ENCODE data around the gene MOB1B.
"Not testable (repeated sequence)": the region's sequence is repeated elsewhere in the genome, so short reads cannot be mapped to it uniquely, and the experiment has no call there.

MOB1B gene

DNA sequence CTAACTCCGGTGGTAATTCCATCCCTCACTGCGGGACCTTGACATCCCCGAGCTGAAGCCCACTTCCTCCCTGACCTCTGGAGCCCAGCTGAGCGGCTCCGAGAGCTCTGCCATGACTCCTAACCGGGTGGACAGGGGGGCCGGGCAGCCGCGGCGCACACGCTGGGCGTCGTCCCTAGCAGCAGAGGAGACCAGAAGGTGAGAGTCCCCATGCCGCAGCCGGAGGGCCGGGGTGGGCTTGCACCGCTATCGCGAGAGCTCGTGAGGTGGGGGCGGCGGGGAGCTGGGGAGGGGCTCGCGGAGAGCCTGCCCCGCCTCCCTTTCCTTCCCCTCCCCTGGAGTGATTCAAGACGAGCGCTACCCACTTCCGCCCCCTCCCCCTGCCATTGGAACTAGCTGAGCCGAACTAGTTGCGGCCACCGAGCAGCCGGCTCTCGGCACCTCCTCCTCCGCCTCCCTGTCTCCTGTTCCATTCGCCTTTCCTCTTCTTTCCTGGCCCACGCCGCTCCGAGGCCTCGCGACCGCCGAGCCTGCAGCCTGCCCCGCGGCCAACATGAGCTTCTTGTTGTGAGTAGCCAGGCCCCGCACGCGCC lies at the start of gene MOB1B:
MOB1B (plus strand) TSS at position 386 of the 593 bp plus-strand sequence; CDS start at position 554, 168 bp downstream.
- DNase-seq (ENCODE audit: low read depth) = peak; percentile 70

DNA sequence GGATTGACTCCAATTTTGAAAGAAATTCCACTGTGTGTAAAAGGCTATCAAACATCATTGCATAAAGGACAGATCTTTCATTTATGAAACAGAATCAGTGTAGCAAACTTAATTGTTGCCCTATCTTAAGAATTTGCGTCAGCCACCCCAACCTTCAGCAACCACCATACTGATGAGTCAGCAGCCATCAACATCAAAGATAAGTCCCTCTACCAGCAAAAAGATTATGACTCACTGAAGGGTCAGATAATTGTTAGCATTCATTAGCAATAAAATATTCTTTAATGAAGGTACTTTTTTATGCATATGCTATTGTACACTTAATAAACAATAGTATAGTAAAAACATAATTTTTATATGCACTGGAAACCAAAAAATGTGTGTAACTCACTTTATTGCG lies 46.7 kb upstream of the MOB1B start:
- no peak for DNase-seq (ENCODE audit: low read depth)

DNA sequence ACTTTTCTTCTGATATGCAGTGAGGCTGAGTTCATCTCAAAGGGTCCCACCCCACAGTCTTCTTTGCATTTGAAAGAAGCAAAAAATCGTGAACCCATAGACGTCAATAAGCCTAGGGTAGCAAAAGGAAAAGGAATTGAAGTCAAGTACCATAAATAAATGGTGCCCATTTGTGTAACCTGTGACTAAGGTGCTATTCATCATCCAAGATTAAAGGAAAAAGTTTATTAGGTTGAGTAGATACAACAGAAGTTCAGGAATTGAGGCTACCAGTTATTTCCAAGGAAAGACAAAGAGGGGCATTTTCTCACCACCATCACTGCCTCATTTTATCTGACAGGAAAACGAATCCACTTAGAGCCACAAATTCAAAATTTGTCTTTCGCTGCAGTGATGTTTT lies 43.7 kb upstream of the MOB1B start:
- no peak for DNase-seq (ENCODE audit: low read depth)

DNA sequence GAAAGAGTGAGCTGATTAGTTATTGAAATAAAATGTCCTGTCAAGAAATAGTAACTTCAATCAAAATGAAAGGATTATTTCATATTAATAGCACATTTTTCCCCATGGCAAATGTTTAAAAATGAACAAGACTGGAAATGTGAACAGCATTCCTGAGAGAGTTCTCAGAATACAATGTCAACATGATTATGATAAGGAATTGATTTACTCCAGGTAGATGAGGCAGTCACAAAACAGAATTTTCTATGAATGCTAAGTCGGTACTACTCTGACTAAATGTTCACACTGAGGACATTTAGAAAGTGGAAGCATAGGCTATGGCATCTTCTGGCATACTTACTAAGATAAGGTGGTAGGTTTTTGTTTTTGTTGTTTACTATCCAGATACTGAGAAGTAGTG lies 43.1 kb upstream of the MOB1B start:
- DNase-seq (ENCODE audit: low read depth) = no peak

DNA sequence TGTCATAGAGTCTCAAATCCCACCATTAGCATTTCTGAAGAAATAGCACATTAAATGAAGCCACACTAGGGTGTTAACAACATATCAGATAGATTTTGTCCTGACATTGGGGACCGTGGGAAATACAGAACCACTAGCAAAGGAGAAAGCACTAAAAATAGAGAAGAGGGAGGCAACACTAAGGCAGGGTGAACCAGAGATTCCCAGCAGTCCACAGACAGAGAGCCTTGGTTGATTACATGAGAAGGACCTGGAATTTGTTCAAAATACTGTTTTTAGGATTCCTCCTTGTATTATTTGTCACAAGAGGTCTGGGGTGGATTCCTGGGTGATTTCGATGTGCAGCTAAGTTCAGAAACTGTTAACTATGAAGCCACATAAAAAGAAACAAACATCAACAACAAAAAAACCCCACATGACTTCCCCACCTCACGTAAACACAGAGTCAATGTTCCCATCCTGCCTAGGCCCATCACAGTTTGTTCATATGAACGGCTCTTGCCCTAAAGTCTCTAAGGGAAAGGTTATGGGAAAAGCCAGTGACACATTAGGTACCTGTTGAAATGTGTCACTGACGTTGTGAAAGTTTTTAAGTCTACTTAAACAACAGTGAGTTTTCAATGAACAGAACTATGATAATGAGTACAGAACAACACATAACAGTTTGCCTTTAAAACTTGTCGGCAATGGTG lies 38.9 kb upstream of the MOB1B start:
- DNase-seq (ENCODE audit: low read depth) = no peak

DNA sequence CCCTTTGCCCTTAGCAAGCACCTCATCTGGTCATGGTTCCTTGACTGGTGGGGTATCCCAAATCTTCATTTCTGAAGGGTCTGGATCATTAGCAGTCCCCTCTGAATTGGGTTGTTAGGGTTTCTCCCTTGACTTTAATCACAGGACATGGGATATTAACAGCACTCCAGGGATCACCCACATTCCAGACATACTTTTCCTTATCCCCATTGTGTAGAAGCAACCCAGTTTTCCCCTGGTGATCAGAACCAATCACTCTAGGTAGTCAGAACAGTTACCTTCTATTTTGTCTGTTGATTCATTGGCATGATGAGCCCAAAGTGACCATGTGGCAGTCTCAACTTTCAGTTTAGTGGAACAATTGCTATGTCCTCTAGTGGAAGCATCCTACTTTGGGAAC lies 33.4 kb upstream of the MOB1B start:
- DNase-seq (ENCODE audit: low read depth) = no peak

DNA sequence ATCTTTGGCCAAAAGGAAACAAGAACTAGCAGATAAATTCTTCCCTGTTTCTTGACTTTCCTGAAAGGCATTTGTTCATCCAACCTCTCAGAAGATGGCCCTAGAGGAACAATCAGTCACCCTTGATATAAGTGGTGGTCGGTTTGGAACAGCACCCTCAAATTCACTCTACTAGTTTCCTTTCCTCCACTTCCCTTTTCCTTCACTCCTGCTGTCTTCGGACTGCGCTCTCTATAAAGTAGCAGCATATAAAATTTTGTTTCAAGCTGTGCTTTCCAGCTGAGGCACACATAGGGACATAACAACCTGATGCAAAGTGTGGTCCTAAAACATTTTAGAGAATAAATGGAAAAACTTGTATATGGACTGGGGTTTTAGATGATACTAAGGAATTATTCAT lies 29.0 kb upstream of the MOB1B start:
- DNase-seq (ENCODE audit: low read depth) = no peak

DNA sequence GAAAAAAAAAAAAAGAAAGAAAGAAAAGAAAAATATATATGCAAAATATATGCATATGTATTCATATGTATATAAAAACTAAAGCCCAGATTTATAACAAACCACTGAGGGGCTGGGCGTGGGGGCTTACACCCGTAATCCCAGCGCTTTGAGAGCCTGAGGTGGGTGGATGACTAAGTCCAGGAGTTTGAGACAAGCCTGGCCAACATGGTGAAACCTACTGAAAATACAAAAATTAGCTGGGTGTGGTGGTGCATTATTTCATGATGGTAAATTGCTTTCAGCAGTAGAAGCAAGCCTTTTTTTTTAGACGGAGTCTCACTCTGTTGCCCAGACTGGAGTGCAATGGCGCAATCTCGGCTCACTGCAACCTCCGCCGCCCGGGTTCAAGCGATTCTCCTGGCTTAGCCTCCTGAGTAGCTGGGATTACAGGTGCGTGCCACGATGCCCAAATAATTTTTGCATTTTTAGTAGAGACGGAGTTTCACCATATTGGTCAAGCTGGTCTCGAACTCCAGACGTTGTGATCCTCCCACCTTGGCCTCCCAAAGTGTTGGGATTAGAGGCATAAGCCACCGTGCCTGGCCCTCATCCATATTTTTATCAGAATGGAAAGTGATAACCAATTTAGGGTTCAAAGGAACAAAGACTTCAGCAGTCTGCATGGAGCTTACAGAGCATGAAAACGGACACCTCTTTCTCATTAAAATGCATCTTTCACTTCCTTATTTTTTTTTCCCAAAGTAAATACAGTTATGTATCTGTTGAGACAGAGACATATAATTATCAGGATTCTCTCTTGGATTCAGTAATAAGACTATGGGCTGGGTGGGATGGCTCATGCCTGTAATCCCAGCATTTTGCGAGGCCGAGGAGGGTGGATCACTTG lies 27.7 kb upstream of the MOB1B start:
- DNase-seq (ENCODE audit: low read depth) = no peak

DNA sequence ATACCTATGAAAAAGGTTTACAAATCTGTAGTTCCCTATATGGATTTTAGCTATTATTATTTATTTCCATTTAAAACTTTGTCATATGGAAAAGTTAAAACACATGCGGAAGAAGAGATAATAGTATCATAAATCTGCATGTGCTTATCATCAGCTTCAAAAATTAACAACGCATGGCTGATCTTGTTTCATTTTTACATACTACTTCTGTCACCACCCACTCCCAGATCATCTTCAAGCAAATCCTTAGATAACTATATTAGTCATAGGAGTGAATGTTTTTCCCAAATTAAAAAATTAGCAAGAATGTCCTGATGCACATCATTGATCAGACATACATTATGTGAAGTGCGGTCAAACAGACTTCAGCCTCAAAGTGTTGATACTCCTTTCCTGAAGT lies 24.6 kb upstream of the MOB1B start:
- no peak for DNase-seq (ENCODE audit: low read depth)

DNA sequence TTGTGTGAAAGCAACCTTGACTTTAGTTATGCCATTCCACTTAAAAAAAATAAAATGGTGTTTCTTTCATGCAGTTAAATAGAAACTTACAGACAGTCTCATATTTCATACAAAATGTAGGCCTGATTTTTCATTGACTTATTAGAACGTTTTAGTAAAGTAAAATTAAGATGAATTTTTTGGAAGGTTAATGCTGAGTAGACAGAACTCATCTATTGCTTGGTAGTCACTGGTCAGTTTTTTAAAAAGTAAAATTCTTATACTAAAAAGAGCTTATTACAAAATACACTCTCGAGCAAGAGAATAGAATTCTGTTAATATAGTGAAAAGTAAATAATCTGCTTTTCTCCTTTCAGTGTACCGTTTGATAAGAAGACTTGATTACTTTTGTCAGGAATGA lies 21.4 kb upstream of the MOB1B start:
- DNase-seq (ENCODE audit: low read depth) = no peak

DNA sequence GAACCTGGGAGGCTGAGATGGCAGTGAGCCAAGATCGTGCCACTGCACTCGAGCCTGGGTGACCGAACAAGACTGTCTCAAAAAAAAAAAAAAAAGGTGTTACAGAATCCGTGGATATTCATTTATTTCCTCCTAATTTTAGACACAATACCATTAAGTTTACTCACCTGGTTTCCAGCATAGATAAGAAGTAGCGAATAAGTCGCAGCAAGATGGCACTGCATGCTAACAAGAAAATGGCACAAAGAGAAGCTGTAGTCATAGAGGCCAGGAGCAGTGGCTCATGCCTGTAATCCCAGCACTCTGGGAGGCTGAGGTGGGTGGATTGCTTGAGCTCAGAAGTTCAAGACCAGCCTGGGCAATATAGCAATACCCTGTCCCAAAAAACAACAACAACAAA lies 17.0 kb upstream of the MOB1B start:
- no peak for DNase-seq (ENCODE audit: low read depth)

DNA sequence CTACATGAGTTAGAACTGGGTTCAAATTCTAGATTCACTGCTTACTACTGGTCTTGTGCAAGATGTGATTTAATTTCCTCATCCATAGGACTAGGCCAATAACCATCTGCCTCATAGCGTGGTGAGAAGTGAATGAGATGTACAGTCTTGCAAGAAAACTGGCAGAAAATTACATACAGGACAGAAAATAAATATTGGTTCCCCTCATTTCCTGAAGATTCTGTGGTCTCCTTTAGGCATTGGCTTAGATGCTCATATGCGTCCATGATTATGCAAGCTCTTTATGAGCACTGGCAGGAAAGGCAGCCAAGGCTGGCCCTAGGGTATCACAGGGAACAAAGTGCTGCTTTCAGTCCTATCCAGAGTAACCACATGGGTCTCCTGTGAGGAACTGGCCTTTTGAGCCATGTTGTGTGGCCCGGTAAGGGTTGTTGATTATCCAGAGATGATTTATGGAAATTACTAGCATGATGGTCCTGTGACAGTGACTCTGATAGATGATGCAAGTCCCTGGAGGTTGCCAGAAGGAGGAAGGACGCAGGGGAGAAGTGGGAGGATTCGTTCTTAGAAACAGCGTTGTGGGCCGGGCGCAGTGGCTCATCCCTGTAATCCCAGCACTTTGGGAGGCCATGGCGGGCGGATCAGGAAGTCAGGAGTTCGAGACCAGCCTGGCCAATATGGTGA lies 9.9 kb upstream of the MOB1B start:
- DNase-seq (ENCODE audit: low read depth) = no peak

DNA sequence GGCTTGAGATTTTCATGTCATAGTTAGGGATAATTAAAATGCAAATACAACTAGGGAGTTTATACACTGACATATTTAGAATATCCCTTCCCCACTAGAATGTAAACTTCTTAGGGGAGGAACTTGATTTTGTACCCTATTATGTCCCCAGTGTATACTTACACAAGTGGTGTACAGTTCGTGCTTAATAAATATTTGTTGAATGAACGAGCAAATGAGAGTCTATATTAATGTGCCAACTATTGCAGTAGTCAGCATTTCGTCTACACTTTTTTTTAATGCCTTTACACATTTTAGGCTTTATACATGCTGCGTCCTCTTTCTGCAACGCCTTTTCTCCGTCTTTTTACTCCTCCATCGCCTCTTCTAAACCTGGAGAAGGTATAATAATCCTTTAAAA lies 8.4 kb upstream of the MOB1B start:
- DNase-seq (ENCODE audit: low read depth) = no peak

DNA sequence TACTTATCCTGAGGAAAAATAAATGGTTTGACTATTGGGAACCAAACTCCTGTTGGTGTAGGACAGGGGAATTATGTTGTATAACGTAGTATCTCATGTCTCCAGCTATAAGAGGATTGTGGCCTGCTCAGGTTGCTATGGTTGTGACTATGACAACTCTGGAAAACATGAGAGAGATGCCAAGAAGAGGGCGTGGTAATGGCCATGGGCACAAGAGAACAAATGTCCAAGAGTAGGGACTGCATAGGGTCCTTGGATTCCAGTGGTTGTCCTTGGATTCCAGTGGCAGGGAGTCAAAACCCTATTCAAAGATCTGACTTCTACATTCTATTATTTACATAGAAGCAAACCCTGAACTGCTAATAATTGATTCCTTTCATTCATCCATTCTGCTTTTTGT lies 6.8 kb upstream of the MOB1B start:
- DNase-seq (ENCODE audit: low read depth) = no peak

DNA sequence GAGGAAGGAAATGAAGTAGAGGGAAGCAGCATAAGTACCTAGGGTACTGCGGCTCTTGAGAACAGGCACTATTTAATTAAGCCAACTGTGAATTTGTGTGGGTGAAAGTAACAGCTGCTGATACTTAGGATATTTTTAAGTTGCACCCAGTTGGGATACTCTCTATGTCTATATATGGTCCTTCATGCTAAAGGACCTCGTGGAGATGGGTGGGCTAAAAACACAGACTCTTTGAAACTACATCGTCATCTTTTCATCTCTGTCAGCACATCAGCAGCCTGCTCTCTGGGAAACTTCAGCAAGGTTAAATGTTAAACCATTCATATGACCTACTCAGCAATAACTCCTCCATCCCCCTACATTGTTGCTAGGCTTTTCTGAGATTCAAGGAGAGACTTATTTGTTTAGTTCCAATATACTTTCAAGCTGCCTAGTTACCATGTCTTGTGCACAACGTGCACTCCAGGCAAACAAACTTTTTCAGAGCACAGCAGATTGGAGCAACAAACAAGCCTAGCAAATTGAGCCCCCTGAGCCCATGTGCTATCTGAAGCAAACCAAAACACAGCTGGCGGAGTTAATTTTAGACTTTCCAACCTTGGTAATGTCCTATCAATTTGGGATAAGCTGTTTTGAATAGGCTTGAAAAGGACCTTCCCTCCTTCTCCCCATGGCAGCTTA lies 6.2 kb upstream of the MOB1B start:
- no peak for DNase-seq (ENCODE audit: low read depth)

DNA sequence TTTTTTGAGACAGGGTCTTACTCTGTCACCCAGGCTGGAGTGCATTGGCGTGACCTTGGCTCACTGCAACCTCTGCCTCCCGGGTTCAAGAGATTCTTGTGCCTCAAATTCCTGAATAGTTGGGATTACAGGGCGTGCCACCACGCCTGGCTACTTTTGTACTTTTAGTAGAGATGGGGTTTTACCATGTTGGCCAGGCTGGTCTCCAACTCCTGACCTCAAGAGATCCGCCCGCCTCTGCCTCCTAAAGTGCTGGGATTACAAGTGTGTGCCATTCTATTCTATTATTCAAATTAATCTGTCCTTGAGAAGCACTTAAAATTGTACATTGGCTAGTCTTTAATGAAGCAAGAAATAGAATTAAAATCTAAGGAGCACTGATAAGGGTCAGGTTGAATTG lies 3.6 kb upstream of the MOB1B start:
- DNase-seq (ENCODE audit: low read depth) = not testable (repeated sequence)

DNA sequence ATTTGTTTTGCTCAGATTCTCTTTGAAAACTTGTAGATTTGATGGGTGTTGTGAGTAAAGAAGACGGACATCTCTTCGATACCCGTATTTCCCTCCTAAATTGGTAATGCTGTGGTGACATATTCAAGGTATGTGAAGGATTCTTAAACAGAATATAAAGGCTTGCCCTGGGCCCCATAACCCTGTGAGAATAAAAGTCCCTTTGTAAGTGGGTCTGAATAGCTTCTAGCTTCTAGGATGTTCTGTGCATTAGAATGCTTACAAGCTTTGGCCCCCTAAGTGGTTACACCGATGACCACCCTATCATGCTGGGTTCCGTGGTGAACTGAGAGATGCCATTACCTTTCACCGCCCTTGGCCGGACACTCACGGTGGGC lies 574 bp upstream of the MOB1B start:
- no peak for DNase-seq (ENCODE audit: low read depth)

DNA sequence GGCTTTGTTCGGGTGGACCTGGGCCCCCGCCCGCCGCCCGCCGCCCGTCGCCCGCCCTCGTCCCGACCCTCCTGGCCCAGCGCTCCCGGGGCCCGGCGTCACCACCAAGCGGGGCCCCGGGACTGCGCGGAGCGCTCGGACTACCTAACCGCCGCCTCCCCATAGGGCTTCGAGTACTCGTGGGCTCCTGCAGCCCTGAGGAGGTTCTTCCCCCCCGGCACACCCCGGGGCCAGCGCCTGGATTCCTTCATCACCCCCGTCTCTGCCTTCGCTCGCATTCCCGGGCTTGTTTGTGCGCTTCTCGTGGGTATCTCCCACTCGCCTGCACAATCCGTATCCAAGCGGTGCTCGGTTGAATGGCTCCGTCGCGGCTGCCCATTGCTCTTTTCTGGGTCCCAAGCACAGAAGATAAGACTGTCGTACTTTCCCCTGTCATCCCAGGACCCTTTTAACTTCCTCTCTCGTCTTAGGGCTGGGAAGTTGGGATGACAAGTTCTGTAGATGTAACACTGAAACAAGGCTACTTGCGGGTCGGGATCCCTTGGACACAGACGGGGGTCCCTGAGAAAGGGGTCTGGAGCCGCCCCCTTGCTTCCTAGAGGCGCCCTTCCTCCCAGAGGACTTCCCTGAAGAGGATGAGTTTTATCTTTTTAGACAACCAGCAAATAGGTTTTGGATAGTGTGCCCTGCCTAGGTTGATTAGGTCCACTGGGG lies 565 bp downstream of the MOB1B start:
- DNase-seq (ENCODE audit: low read depth) = peak; percentile 0

DNA sequence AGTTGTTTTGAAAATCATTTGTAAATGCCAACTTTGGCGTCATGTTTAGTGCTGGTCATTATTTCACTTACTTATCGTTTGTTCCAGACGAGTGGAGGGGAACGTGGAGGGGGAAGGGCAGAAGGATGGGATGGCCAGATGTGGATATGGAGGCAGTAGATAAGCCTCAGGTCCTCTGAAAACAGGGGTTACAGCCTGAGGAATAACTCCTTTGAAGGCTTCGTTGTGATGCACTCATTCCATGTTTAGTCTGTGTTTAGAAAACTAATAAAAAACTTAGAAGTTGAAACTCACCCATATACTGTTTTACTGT lies 1.1 kb downstream of the MOB1B start:
- DNase-seq (ENCODE audit: low read depth) = no peak

DNA sequence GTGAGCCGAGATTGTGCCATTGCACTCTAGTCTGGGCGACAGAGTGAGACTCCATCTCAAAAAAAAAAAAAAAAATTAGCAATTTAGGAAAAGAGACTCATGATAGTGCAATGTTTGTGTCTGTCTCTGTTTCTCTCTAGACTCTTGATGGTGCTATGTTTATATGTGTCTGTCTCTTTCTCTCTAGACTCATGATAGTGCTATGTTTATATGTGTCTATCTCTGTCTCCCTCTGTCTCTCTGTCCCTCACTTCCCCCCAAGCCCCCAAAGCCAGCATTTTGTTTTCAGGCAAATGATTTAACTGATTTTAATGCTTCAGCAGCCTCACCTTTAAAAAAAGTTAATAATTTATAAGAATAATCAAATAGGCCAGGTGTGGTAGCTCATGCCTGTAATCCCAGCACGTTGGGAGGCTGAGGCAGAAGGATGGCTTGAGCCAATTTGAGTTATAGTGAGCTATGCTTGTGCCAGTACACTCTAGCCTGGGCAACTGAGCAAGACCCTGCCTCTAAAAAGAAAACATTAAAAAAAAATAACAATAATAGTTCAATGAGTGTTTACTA lies 6.9 kb downstream of the MOB1B start:
- DNase-seq (ENCODE audit: low read depth) = no peak

DNA sequence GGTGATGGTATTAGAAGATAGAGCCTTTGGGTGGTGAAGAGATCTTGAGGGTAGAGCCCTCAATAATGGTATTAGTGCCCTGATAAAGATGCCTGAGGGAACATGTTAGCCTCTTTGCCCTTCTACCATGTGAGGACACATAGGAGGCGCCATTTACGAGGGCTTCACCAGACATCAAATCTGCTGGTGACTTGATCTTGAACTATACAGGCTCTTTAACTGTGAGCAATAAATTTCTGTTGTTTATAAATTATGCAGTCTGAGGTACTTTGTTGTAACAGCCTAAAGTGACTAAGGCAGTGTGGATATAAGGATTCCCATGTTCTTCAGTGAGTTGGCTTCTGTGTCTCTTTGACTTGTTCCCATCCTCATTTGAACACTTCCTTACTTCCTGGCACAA lies 11.8 kb downstream of the MOB1B start:
- DNase-seq (ENCODE audit: low read depth) = no peak

Data from stimulated activated CD8-positive, alpha-beta memory T cell treated with anti-CD3 and anti-CD28 coated beads, Interleukin-15, amount 100 ng/mL, for 1 hour (primary cell).